Activated B cell treated with CpG ODN at 0.5 μM for 24 hours (primary cell): ENCODE data around the gene ITGBL1. TPM values are rescaled to one million over a fixed set of nuclear protein-coding genes. Genes with fewer than 3 reads are reported as not detected.

ENCODE experiments used
- ATAC-seq: fragments of 200-7000 bp; cut with Tn5 transposase; one replicate; pipeline ENCODE4 v1.10.0; 2021; ENCODE audit warnings: low read depth, mild to moderate bottlenecking, moderate library complexity
- CTCF ChIA-PET: fragments of 350-600 bp; sonication (Branson Sonifier 250); formaldehyde crosslinking; loops from one replicate; lab custom pipeline; 2021; ENCODE audit warnings: antibody characterized with exemption; lab: Charles Lee
- POLR2A ChIA-PET: fragments of 350-600 bp; sonication (Branson Sonifier 250); formaldehyde crosslinking; loops from one replicate; lab custom pipeline; 2021; ENCODE audit warnings: antibody characterized with exemption; lab: Charles Lee
- DNase-seq: peaks from one replicate; pipeline ENCODE4 v3.0.0; 2022
- H3K27ac Mint-ChIP-seq: one replicate; pipeline ENCODE4 v1.8.0; 2020; ENCODE audit warnings: mixed read lengths
- H3K27me3 Mint-ChIP-seq: one replicate; pipeline ENCODE4 v1.8.0; 2021; ENCODE audit warnings: mixed read lengths
- H3K36me3 Mint-ChIP-seq: one replicate; pipeline ENCODE4 v1.8.0; 2021; ENCODE audit warnings: low read depth, mixed read lengths
- H3K4me1 Mint-ChIP-seq: one replicate; pipeline ENCODE4 v1.8.0; 2021; ENCODE audit warnings: mixed read lengths
- H3K4me3 Mint-ChIP-seq: one replicate; pipeline ENCODE4 v1.8.0; 2020; ENCODE audit warnings: mild to moderate bottlenecking, mixed read lengths
- H3K9me3 Mint-ChIP-seq: one replicate; pipeline ENCODE4 v1.8.0; 2020; ENCODE audit warnings: mixed read lengths
- CTCF ChIP-seq: fragments of 200-600 bp; IDR thresholded peaks from one replicate; pipeline ENCODE4 v1.8.0; 2022; ENCODE audit warnings: antibody characterized with exemption, mild to moderate bottlenecking
- intact Hi-C: fragments of 100-400 bp; cut with micrococcal nuclease; formaldehyde crosslinking; loops from one replicate; pipeline ENCODE4 v1.15.1; 2024
- total RNA-seq: library from RNA; stranded (reverse); gene quantifications from 2 replicates; pipeline ENCODE4 v1.2.3, GENCODE V29; 2022

Gene ITGBL1
- total RNA-seq, 1 donor from 2014 or later: not detected

GRCh38 chr13:101736566-101736965 lies 284.1 kb downstream of the ITGBL1 start:
- Mint-ChIP-seq H3K27me3 (no peaks in the 10 kb centered on the region), H3K4me3 (no peak overlapping the region), H3K9me3 (no peaks in the 10 kb centered on the region), H3K4me1 (no peaks in the 10 kb centered on the region), H3K36me3 (no peaks in the 10 kb centered on the region), H3K27ac (no peak overlapping the region)
- ATAC-seq: no peak
- no peak for TF ChIP-seq CTCF
- ChIA-PET CTCF (no interaction called here), POLR2A (no interaction called here)
- DNase-seq: no peak
- intact Hi-C loops: no loop called here

GRCh38 chr13:101738336-101738735 lies 285.9 kb downstream of the ITGBL1 start:
- H3K4me3 Mint-ChIP-seq: no peak overlapping the region
- TF ChIP-seq CTCF: no peak
- no peak for DNase-seq
- no peak for ATAC-seq
- H3K27me3 Mint-ChIP-seq: no peaks in the 10 kb centered on the region
- H3K27ac Mint-ChIP-seq: no peak overlapping the region
- POLR2A ChIA-PET: no interaction called here
- H3K4me1 Mint-ChIP-seq: no peaks in the 10 kb centered on the region
- CTCF ChIA-PET: no interaction called here
- intact Hi-C loops: no loop called here
- no peaks in the 10 kb centered on the region for H3K36me3 Mint-ChIP-seq
- H3K9me3 Mint-ChIP-seq: no peaks in the 10 kb centered on the region

GRCh38 chr13:101739382-101740178 lies 287.1 kb downstream of the ITGBL1 start:
- TF ChIP-seq CTCF: no peak
- ChIA-PET POLR2A (no interaction called here), CTCF (no interaction called here)
- intact Hi-C loops: no loop called here
- no peak overlapping the region for H3K4me3 Mint-ChIP-seq
- no peak for DNase-seq
- H3K27ac Mint-ChIP-seq: no peak overlapping the region
- no peaks in the 10 kb centered on the region for H3K36me3 Mint-ChIP-seq
- no peaks in the 10 kb centered on the region for H3K4me1 Mint-ChIP-seq
- no peak for ATAC-seq
- H3K9me3 Mint-ChIP-seq: no peaks in the 10 kb centered on the region
- H3K27me3 Mint-ChIP-seq: no peaks in the 10 kb centered on the region

GRCh38 chr13:101746513-101746912 lies 294.0 kb downstream of the ITGBL1 start:
- Mint-ChIP-seq H3K9me3 (no peaks in the 10 kb centered on the region), H3K27ac (no peak overlapping the region)
- POLR2A ChIA-PET: no interaction called here

GRCh38 chr13:101747039-101747438 lies 294.6 kb downstream of the ITGBL1 start:
- Mint-ChIP-seq H3K4me3 (no peak overlapping the region), H3K4me1 (no peaks in the 10 kb centered on the region), H3K27ac (no peak overlapping the region), H3K9me3 (no peaks in the 10 kb centered on the region), H3K36me3 (no peaks in the 10 kb centered on the region), H3K27me3 (peaks cover 5% of the 10 kb centered on the region)
- TF ChIP-seq CTCF: no peak
- ATAC-seq (no peak), DNase-seq (no peak)
- ChIA-PET POLR2A (no interaction called here), CTCF (no interaction called here)
- intact Hi-C loops: no loop called here

More at GRCh38 chr13:101746513-101746912, 294.0 kb downstream of the ITGBL1 start:
- Mint-ChIP-seq H3K4me1 (no peaks in the 10 kb centered on the region), H3K4me3 (no peak overlapping the region), H3K27me3 (peaks cover 5% of the 10 kb centered on the region), H3K36me3 (no peaks in the 10 kb centered on the region)
- CTCF ChIA-PET: no interaction called here
- TF ChIP-seq CTCF: no peak
- no peak for DNase-seq
- ATAC-seq: no peak
- intact Hi-C loops: no loop called here
